ENCODE results near the gene VSTM2B.

The VSTM2B gene

GRCh38 chr19:29546583-29547190 is 20.9 kb downstream of the VSTM2B start:
- no peaks in the 10 kb centered on the region for H4K20me1 ChIP-seq (ENCODE audit: insufficient read depth, low read length)
- H3K4me2 ChIP-seq (ENCODE audit: low read length), result no peak overlapping the region

GRCh38 chr19:29547361-29547960 is 21.7 kb downstream of the VSTM2B start:
- no peak overlapping the region for H3K9ac ChIP-seq (ENCODE audit: low read length)
- H3K27ac ChIP-seq (ENCODE audit: low read length), result no peak overlapping the region
- H3K36me3 ChIP-seq (replicated peaks; ENCODE audit: low read depth, low read length), result no peaks in the 10 kb centered on the region
- no peak overlapping the region for H3K4me2 ChIP-seq (ENCODE audit: low read length)
- peaks cover 18% of the 10 kb centered on the region for H3K4me1 ChIP-seq (ENCODE audit: low read length)
- no peaks in the 10 kb centered on the region for H4K20me1 ChIP-seq (ENCODE audit: insufficient read depth, low read length)
- H3K4me3 ChIP-seq (ENCODE audit: low read length), result no peak overlapping the region
- H3K79me2 ChIP-seq (ENCODE audit: low read length), result no peaks in the 10 kb centered on the region
- H2AFZ ChIP-seq (ENCODE audit: low read depth, low read length), result no peak overlapping the region
- H3K27me3 ChIP-seq (ENCODE audit: low read depth, low read length), result peaks cover under 1% of the 10 kb centered on the region; the same call in 1 of the 2 replicates
- H3K9me3 ChIP-seq (ENCODE audit: insufficient read depth, low read length), result 0 out of 2 replicates have a peak, but pooled peaks cover 3% of the 10 kb centered on the region
- TF ChIP-seq EZH2phosphoT487 (IDR thresholded peaks at IDR 0.05; ENCODE audit: low read depth), result no peak
- TF ChIP-seq, protein P1, sequence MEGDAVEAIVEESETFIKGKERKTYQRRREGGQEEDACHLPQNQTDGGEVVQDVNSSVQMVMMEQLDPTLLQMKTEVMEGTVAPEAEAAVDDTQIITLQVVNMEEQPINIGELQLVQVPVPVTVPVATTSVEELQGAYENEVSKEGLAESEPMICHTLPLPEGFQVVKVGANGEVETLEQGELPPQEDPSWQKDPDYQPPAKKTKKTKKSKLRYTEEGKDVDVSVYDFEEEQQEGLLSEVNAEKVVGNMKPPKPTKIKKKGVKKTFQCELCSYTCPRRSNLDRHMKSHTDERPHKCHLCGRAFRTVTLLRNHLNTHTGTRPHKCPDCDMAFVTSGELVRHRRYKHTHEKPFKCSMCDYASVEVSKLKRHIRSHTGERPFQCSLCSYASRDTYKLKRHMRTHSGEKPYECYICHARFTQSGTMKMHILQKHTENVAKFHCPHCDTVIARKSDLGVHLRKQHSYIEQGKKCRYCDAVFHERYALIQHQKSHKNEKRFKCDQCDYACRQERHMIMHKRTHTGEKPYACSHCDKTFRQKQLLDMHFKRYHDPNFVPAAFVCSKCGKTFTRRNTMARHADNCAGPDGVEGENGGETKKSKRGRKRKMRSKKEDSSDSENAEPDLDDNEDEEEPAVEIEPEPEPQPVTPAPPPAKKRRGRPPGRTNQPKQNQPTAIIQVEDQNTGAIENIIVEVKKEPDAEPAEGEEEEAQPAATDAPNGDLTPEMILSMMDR (IDR thresholded peaks at IDR 0.05; ENCODE audit: low read depth, low read length), result no peak

More at GRCh38 chr19:29546583-29547190, 20.9 kb downstream of the VSTM2B start:
- no peaks in the 10 kb centered on the region for H3K79me2 ChIP-seq (ENCODE audit: low read length)
- H3K27ac ChIP-seq (ENCODE audit: low read length), result no peak overlapping the region
- no peaks in the 10 kb centered on the region for H3K36me3 ChIP-seq (replicated peaks; ENCODE audit: low read depth, low read length)
- 0 out of 2 replicates have a peak, but pooled peaks cover 2% of the 10 kb centered on the region for H3K9me3 ChIP-seq (ENCODE audit: insufficient read depth, low read length)
- H3K9ac ChIP-seq (ENCODE audit: low read length), result no peak overlapping the region
- peaks cover 18% of the 10 kb centered on the region for H3K4me1 ChIP-seq (ENCODE audit: low read length)
- H3K4me3 ChIP-seq (ENCODE audit: low read length), result no peak overlapping the region
- TF ChIP-seq, protein P1 (IDR thresholded peaks at IDR 0.05; ENCODE audit: low read depth, low read length), result no peak
- no peak for TF ChIP-seq EZH2phosphoT487 (IDR thresholded peaks at IDR 0.05; ENCODE audit: low read depth)
- H2AFZ ChIP-seq (ENCODE audit: low read depth, low read length), result no peak overlapping the region
- peaks cover 4% of the 10 kb centered on the region; the same call in 1 of the 2 replicates for H3K27me3 ChIP-seq (ENCODE audit: low read depth, low read length)

DNA sequence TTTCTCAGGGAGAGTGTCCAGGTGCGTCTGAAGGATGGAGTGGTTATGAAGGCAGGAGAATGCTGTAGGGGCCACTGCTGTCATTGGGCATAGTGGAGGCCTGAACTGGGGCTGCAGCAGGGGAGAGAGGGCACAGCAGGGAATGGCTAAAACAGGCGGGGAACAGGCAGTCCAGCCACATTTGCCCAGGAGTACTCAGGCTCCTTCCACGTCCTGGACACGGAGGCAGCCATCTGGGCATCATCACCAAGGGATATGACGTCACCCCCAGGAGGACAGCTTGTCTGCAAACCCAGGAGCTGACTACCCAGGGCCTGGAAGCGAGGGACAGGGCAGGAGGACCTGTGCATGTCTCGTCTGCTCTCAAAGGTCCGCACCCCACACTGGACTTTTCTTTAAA is 22.2 kb downstream of the VSTM2B start:
- Histone ChIP-seq H3K27ac (ENCODE audit: low read length) (no peak overlapping the region), H3K4me1 (ENCODE audit: low read length) (peaks cover 18% of the 10 kb centered on the region), H3K36me3 (replicated peaks; ENCODE audit: low read depth, low read length) (no peaks in the 10 kb centered on the region), H3K9me3 (ENCODE audit: insufficient read depth, low read length) (0 out of 2 replicates have a peak, but pooled peaks cover 3% of the 10 kb centered on the region), H4K20me1 (ENCODE audit: insufficient read depth, low read length) (no peaks in the 10 kb centered on the region), H3K4me2 (ENCODE audit: low read length) (no peak overlapping the region), H3K79me2 (ENCODE audit: low read length) (no peaks in the 10 kb centered on the region), H3K9ac (ENCODE audit: low read length) (no peak overlapping the region), H2AFZ (ENCODE audit: low read depth, low read length) (no peak overlapping the region), H3K4me3 (ENCODE audit: low read length) (no peak overlapping the region), H3K27me3 (ENCODE audit: low read depth, low read length) (no peaks in the 10 kb centered on the region)
- TF ChIP-seq EZH2phosphoT487 (IDR thresholded peaks at IDR 0.05; ENCODE audit: low read depth), result no peak
- TF ChIP-seq, protein P1 (IDR thresholded peaks at IDR 0.05; ENCODE audit: low read depth, low read length), result no peak

DNA sequence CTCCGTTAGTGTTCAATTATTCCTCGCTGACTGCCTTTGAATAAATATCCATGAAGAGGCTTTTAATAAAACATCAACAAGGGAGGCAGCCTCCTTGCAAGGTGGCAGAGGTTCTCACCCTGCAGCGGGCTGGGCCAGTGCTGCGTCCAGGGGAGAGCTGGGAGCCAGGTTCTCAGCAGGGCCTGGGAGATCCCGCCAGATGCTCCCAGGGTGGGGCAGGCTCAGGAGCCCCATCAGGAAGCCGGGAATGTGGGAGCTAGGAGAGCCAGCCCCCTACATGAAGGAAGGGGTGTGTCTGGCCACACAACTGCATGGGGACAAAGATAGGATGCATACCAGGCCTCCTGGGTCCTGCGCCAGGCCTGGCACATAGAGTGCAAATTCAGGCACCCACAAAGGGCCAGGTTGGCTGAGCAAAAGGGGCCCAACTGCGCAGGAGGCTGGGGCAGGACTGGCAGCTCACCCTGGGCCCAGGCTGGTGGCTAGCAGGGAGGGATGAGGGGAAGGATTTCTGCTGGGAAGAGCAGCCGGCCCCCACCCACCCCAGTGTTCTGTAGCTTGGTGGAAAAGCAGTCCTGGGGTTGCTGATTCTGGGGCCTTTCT is 22.8 kb downstream of the VSTM2B start:
- Histone ChIP-seq H2AFZ (ENCODE audit: low read depth, low read length) (no peak overlapping the region), H3K27me3 (ENCODE audit: low read depth, low read length) (no peaks in the 10 kb centered on the region; the same call in 1 of the 2 replicates), H3K27ac (ENCODE audit: low read length) (peak overlapping the region; percentile 37; the same call in 1 of the 2 replicates), H3K9me3 (ENCODE audit: insufficient read depth, low read length) (0 out of 2 replicates have a peak, but pooled peaks cover 7% of the 10 kb centered on the region), H3K9ac (ENCODE audit: low read length) (no peak overlapping the region; the same call in 1 of the 2 replicates), H4K20me1 (ENCODE audit: insufficient read depth, low read length) (no peaks in the 10 kb centered on the region), H3K36me3 (replicated peaks; ENCODE audit: low read depth, low read length) (no peaks in the 10 kb centered on the region), H3K4me3 (ENCODE audit: low read length) (no peak overlapping the region), H3K79me2 (ENCODE audit: low read length) (no peaks in the 10 kb centered on the region), H3K4me2 (ENCODE audit: low read length) (peak overlapping the region; percentile 36), H3K4me1 (ENCODE audit: low read length) (peaks cover 18% of the 10 kb centered on the region)
- TF ChIP-seq EZH2phosphoT487 (IDR thresholded peaks at IDR 0.05; ENCODE audit: low read depth), result no peak
- TF ChIP-seq, protein P1 (IDR thresholded peaks at IDR 0.05; ENCODE audit: low read depth, low read length), result no peak
